ENCODE data around the gene GALR3.
"Not testable (repeated sequence)": the region's sequence is repeated elsewhere in the genome, so short reads cannot be mapped to it uniquely, and the experiment has no call there.

GRCh38 chr22:37799979-37800378, 23.2 kb upstream of the GALR3 start:
- not testable (repeated sequence) for TF ChIP-seq CTCF (conservative IDR thresholded peaks at IDR 0.05; ENCODE audit: low read length); EZH2phosphoT487 (IDR thresholded peaks at IDR 0.05; ENCODE audit: borderline replicate concordance)
